K562 (cell line): ENCODE data around the gene HIVEP3. TPM values are rescaled to one million over a fixed set of nuclear protein-coding genes. Genes with fewer than 3 reads are reported as not detected.

Experiments used
- ATAC-seq: fragments of 200-7000 bp; cut with Tn5 transposase; 3 replicates; pipeline ENCODE4 v1.9.1; 2020; ENCODE audit warnings: moderate library complexity
- BruUV-seq: library from RNA; stranded (reverse); fragments of 400-500 nt; replicated peaks from 2 replicates; lab custom pipeline; 2021; lab: Mats Ljungman, UMichigan
- CTCF ChIA-PET: fragments of 300-600 bp; formaldehyde crosslinking; extraction: SDS; loops from one replicate; lab custom pipeline; 2021; ENCODE audit warnings: low intra/inter-chr PET ratio; lab: Yijun Ruan, JAX
- POLR2A ChIA-PET: fragments of 300-600, 350-650 bp; sonication (Branson Sonifier 250); formaldehyde crosslinking; extraction: SDS; loops from one replicate; lab custom pipeline; 2021; ENCODE audit warnings: antibody characterized with exemption, inconsistent platforms; lab: Yijun Ruan, JAX
- DNase-seq, 4 experiments: peaks; one replicate each; pipeline versions ENCODE4 v3.0.0 to v3.0.0-alpha.2; 2011 to 2018; ENCODE audit warnings: low spot score in 3 of 4, mixed read lengths in 3 of 4; ENCODE audit errors: extremely low read depth in 1 of 4
- FAIRE-seq: peaks from 2 replicates; lab custom pipeline; 2011; peaks lifted over from hg19 to GRCh38; lab: Jason Lieb, UNC
- H2AFZ ChIP-seq: 2 replicates; pipeline ENCODE4 v1.6.0; 2011; ENCODE audit warnings: low read depth, low read length, control low read depth, inconsistent platforms
- H3K27ac ChIP-seq: fragments of 200-600 bp; 3 replicates; pipeline ENCODE4 v1.8.0; 2011; ENCODE audit warnings: low read depth, mild to moderate bottlenecking, control low read depth, inconsistent platforms, low read length, moderate library complexity, mixed read lengths; ENCODE audit errors: extremely low read depth
- H3K27me3 ChIP-seq, 2 experiments: fragments of 300-600 bp in 1 of 2; 2 replicates in 1 of 2; 3 replicates in 1 of 2; pipeline versions ENCODE4 v1.6.0 to v1.8.0; 2011; ENCODE audit warnings: inconsistent platforms in 2 of 2, low read length in 2 of 2, mild to moderate bottlenecking in 1 of 2, mixed read lengths in 1 of 2, moderate library complexity in 1 of 2; ENCODE audit not compliant: control insufficient read depth in 2 of 2, insufficient read depth in 2 of 2
- H3K36me3 ChIP-seq: fragments of 300-600 bp; 3 replicates; pipeline ENCODE4 v1.8.0; 2011; ENCODE audit warnings: mild to moderate bottlenecking, low read length, inconsistent platforms; ENCODE audit not compliant: control insufficient read depth, insufficient read depth
- H3K4me1 ChIP-seq, 2 experiments: fragments of 200-600 bp in 1 of 2; replicated peaks in 1 of 2; 2 replicates in 1 of 2; 3 replicates in 1 of 2; pipeline versions ENCODE4 v1.5.1 to v1.8.0; 2011; ENCODE audit warnings: inconsistent platforms in 2 of 2, low read length in 2 of 2, mild to moderate bottlenecking in 1 of 2, mixed read lengths in 1 of 2, moderate library complexity in 1 of 2; ENCODE audit not compliant: control insufficient read depth in 2 of 2, insufficient read depth in 2 of 2
- H3K4me2 ChIP-seq: 2 replicates; pipeline ENCODE4 v1.6.1; 2011; ENCODE audit warnings: low read length, control low read depth, inconsistent platforms, mixed read lengths; ENCODE audit not compliant: insufficient read depth
- H3K4me3 ChIP-seq: fragments of 200-600 bp; sonication (generic), shearing (Covaris generic); 2 replicates; pipeline ENCODE4 v1.5.1; 2016; ENCODE audit warnings: control low read depth, inconsistent platforms
- H3K79me2 ChIP-seq: fragments of 200-600 bp; 3 replicates; pipeline ENCODE4 v1.8.0; 2011; ENCODE audit warnings: low read length, inconsistent platforms; ENCODE audit not compliant: control insufficient read depth, insufficient read depth
- H3K9ac ChIP-seq, 2 experiments: 2 replicates each; pipeline versions ENCODE4 v1.6.0 to v1.6.1; 2011; ENCODE audit warnings: low read depth in 2 of 2, low read length in 2 of 2, control low read depth in 1 of 2, inconsistent platforms in 1 of 2, mild to moderate bottlenecking in 1 of 2, mixed read lengths in 1 of 2; ENCODE audit not compliant: insufficient read depth in 1 of 2
- H3K9me1 ChIP-seq: one replicate; pipeline ENCODE4 v1.6.0; 2011; ENCODE audit warnings: inconsistent platforms, mild to moderate bottlenecking, low read length, moderate library complexity; ENCODE audit not compliant: control insufficient read depth, insufficient read depth
- H3K9me3 ChIP-seq: replicated peaks from 2 replicates; pipeline ENCODE4 v1.5.1; 2011; ENCODE audit warnings: low read depth, low read length, inconsistent platforms; ENCODE audit not compliant: control insufficient read depth, insufficient read depth
- H4K20me1 ChIP-seq: replicated peaks from 2 replicates; pipeline ENCODE4 v1.6.1; 2011; ENCODE audit warnings: low read length, inconsistent platforms, mixed read lengths; ENCODE audit not compliant: control insufficient read depth, insufficient read depth
- FOXP1 ChIP-seq: sonication (generic); formaldehyde crosslinking; IDR thresholded peaks from 2 replicates; pipeline ENCODE4 v1.8.0; 2022; ENCODE audit warnings: mild to moderate bottlenecking, missing genetic modification reagents
- MCM5 ChIP-seq: fragments of 450-650 bp; IDR thresholded peaks from 2 replicates; pipeline ENCODE4 v1.6.1; 2016; ENCODE audit warnings: low read depth
- NCOA6 ChIP-seq: fragments of 450-650 bp; IDR thresholded peaks from 2 replicates; pipeline ENCODE4 v1.6.1; 2017; ENCODE audit warnings: mild to moderate bottlenecking
- XRCC5 ChIP-seq: fragments of 200-400 bp; formaldehyde crosslinking; IDR thresholded peaks from 2 replicates; pipeline ENCODE4 v1.6.1; 2017; ENCODE audit warnings: low read depth, mild to moderate bottlenecking, low read length
- ZMIZ1 ChIP-seq, 2 experiments: fragments of 150-350 bp in 1 of 2; IDR thresholded peaks; 2 replicates each; pipeline ENCODE4 v1.6.1; 2012 to 2016; ENCODE audit warnings: low read depth in 2 of 2, low read length in 2 of 2, mild to moderate bottlenecking in 1 of 2, moderate library complexity in 1 of 2
- ZNF707 ChIP-seq: fragments of 250-450 bp; sonication (Bioruptor Pico); conservative IDR thresholded peaks from 2 replicates; pipeline ENCODE4 v1.8.0; 2022; ENCODE audit warnings: inconsistent platforms, mild to moderate bottlenecking, moderate library complexity
- WGBS: fragments of 100-300 bp; shearing (Covaris generic); methylation state at CpG from one replicate; pipeline ENCODE4 v1.1.6; 2016; ENCODE audit warnings: low coverage, mixed read lengths; ENCODE audit not compliant: insufficient coverage; ENCODE audit errors: missing lambda C conversion rate; 5-methylcytosine and 5-hydroxymethylcytosine counted together
- in situ Hi-C: fragments of 300-500 bp; cut with MboI; formaldehyde crosslinking; loops from 4 replicates; pipeline ENCODE4 v1.15.0; 2018; ENCODE audit warnings: inconsistent platforms, mixed read lengths
- intact Hi-C: fragments of 100-400 bp; cut with micrococcal nuclease; formaldehyde crosslinking; loops from 2 replicates; pipeline ENCODE4 v1.14.2; 2022
- polyA plus RNA-seq, 8 experiments: library from polyadenylated mRNA; depleted of rRNA in 4 of 8; stranded (reverse) in 5 of 8; unstranded in 3 of 8; fragments of >200 nt; fragmentation: Nextera tagmentation in 2 of 8; fragmentation: Illumina TruSeq in 1 of 8; extraction: Ambion mirVana in 2 of 8; extraction: Trizol in 1 of 8; gene quantifications; 2 replicates each; pipeline versions ENCODE4 v1.2.1 to v1.2.3, GENCODE V29; 2011 to 2014; ENCODE audit warnings: inconsistent platforms in 1 of 8, missing spikeins in 1 of 8
- total RNA-seq, 7 experiments: library from RNA; depleted of rRNA in 6 of 7; stranded (reverse); fragments of >200 nt in 6 of 7; fragmentation: Illumina TruSeq in 2 of 7; extraction: Trizol in 2 of 7; gene quantifications; 2 replicates each; pipeline versions ENCODE4 v1.2.1 to v1.2.3, GENCODE V29; 2011 to 2021; ENCODE audit warnings: low replicate concordance in 1 of 7

HIVEP3 gene
- total and polyA plus RNA-seq, 9 of the 15 experiments (the other 6 are each of a cell fraction or from before 2014, with no cell fraction given): 0.09 to 0.58 (median 0.34) TPM; not detected in 1

GRCh38 chr1:41764656-41765055 lies 154.1 kb downstream of the HIVEP3 start (continued):
- TF ChIP-seq ZNF707: no peak
- no peak for TF ChIP-seq FOXP1 (CRISPR knock-in tag)

- no peaks in the 10 kb centered on the region for H3K9me1 ChIP-seq
- TF ChIP-seq MCM5: no peak
- TF ChIP-seq ZMIZ1 (IDR thresholded peaks at IDR 0.05; ENCODE audit: low read depth in 2 of 2, low read length in 2 of 2): no peak
- no peak for TF ChIP-seq NCOA6
- TF ChIP-seq XRCC5: no peak
- TF ChIP-seq, all 486 proteins: peak for 0
- Histone ChIP-seq H3K4me3 (no peak overlapping the region), H3K27ac (no peak overlapping the region), H3K27me3 (peaks cover 0 to 18% of the 10 kb centered on the region in 2 experiments; a peak in 2 of 5 replicates), H3K4me1 (no peaks in the 10 kb centered on the region), H4K20me1 (peaks cover 3% of the 10 kb centered on the region; the same call in 1 of the 2 replicates), H3K36me3 (no peaks in the 10 kb centered on the region), H2AFZ (no peak overlapping the region), H3K9me3 (no peaks in the 10 kb centered on the region; the same call in 1 of the 2 replicates), H3K9ac (no peak overlapping the region), H3K4me2 (no peak overlapping the region), H3K79me2 (no peaks in the 10 kb centered on the region)
- POLR2A ChIA-PET: interaction anchor here (0.6 kb wide), 1 partner anchor 9 kb away, joined by 3 read pairs; no protein-coding TSS in a partner anchor
- in situ Hi-C loops (no loop called here), intact Hi-C loops (no loop called here)
- CTCF ChIA-PET: no interaction called here
- BruUV-seq: no TSS peak
- 0% methylated on average over 1 of the region's 1 CpG for WGBS
- FAIRE-seq (no peak), ATAC-seq (no peak), DNase-seq (no peak)
Measured at GRCh38 chr1:41762777-41763176, 155.9 kb downstream of the HIVEP3 start.
